ENCODE data around the gene ABI1.

DNA sequence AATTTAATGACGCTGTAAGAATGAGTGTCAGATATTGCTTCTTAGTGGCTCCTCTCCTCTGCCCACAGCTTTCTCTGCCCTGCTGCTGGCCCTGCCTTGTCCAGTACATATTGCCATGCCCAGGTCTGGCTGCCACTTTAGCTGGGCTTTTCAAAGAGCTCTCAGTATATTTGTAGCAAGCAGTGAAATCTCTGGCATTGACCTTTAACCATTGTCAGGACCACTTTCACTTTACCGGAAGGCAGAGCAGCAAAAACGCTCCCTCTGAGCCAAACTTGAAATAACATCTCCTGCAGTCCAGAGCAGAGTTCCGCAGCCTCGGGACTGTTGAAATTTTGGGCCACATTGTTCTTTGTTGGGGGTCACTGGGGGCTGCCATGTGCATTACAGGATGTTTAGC lies 149.4 kb downstream of the ABI1 start:
- TF ChIP-seq, protein P1, sequence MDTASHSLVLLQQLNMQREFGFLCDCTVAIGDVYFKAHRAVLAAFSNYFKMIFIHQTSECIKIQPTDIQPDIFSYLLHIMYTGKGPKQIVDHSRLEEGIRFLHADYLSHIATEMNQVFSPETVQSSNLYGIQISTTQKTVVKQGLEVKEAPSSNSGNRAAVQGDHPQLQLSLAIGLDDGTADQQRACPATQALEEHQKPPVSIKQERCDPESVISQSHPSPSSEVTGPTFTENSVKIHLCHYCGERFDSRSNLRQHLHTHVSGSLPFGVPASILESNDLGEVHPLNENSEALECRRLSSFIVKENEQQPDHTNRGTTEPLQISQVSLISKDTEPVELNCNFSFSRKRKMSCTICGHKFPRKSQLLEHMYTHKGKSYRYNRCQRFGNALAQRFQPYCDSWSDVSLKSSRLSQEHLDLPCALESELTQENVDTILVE (CRISPR knock-in tag; IDR thresholded peaks at IDR 0.05): no peak
- TF ChIP-seq, protein P2, sequence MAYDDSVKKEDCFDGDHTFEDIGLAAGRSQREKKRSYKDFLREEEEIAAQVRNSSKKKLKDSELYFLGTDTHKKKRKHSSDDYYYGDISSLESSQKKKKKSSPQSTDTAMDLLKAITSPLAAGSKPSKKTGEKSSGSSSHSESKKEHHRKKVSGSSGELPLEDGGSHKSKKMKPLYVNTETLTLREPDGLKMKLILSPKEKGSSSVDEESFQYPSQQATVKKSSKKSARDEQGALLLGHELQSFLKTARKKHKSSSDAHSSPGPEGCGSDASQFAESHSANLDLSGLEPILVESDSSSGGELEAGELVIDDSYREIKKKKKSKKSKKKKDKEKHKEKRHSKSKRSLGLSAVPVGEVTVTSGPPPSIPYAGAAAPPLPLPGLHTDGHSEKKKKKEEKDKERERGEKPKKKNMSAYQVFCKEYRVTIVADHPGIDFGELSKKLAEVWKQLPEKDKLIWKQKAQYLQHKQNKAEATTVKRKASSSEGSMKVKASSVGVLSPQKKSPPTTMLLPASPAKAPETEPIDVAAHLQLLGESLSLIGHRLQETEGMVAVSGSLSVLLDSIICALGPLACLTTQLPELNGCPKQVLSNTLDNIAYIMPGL (CRISPR knock-in tag; IDR thresholded peaks at IDR 0.05; ENCODE audit: borderline replicate concordance in 1 of 2, low read depth in 1 of 2): no peak
- TF ChIP-seq ZNF7 (CRISPR knock-in tag; IDR thresholded peaks at IDR 0.05): no peak
- no peak for TF ChIP-seq ZKSCAN5 (CRISPR knock-in tag; IDR thresholded peaks at IDR 0.05)
- TF ChIP-seq IKZF1 (IDR thresholded peaks at IDR 0.05): no peak
- no peak for TF ChIP-seq CEBPB (IDR thresholded peaks at IDR 0.05; ENCODE audit: borderline replicate concordance, low read depth, low read length)
- no peak for TF ChIP-seq REPIN1 (CRISPR knock-in tag; IDR thresholded peaks at IDR 0.05; ENCODE audit: borderline replicate concordance, low read depth)
- TF ChIP-seq, protein P3, sequence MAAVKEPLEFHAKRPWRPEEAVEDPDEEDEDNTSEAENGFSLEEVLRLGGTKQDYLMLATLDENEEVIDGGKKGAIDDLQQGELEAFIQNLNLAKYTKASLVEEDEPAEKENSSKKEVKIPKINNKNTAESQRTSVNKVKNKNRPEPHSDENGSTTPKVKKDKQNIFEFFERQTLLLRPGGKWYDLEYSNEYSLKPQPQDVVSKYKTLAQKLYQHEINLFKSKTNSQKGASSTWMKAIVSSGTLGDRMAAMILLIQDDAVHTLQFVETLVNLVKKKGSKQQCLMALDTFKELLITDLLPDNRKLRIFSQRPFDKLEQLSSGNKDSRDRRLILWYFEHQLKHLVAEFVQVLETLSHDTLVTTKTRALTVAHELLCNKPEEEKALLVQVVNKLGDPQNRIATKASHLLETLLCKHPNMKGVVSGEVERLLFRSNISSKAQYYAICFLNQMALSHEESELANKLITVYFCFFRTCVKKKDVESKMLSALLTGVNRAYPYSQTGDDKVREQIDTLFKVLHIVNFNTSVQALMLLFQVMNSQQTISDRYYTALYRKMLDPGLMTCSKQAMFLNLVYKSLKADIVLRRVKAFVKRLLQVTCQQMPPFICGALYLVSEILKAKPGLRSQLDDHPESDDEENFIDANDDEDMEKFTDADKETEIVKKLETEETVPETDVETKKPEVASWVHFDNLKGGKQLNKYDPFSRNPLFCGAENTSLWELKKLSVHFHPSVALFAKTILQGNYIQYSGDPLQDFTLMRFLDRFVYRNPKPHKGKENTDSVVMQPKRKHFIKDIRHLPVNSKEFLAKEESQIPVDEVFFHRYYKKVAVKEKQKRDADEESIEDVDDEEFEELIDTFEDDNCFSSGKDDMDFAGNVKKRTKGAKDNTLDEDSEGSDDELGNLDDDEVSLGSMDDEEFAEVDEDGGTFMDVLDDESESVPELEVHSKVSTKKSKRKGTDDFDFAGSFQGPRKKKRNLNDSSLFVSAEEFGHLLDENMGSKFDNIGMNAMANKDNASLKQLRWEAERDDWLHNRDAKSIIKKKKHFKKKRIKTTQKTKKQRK (IDR thresholded peaks at IDR 0.05; ENCODE audit: low read length): no peak
- TF ChIP-seq, protein P4, sequence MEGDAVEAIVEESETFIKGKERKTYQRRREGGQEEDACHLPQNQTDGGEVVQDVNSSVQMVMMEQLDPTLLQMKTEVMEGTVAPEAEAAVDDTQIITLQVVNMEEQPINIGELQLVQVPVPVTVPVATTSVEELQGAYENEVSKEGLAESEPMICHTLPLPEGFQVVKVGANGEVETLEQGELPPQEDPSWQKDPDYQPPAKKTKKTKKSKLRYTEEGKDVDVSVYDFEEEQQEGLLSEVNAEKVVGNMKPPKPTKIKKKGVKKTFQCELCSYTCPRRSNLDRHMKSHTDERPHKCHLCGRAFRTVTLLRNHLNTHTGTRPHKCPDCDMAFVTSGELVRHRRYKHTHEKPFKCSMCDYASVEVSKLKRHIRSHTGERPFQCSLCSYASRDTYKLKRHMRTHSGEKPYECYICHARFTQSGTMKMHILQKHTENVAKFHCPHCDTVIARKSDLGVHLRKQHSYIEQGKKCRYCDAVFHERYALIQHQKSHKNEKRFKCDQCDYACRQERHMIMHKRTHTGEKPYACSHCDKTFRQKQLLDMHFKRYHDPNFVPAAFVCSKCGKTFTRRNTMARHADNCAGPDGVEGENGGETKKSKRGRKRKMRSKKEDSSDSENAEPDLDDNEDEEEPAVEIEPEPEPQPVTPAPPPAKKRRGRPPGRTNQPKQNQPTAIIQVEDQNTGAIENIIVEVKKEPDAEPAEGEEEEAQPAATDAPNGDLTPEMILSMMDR (CRISPR knock-in tag; IDR thresholded peaks at IDR 0.05): no peak
- no peak for TF ChIP-seq SUZ12 (IDR thresholded peaks at IDR 0.05; ENCODE audit: low read depth, low read length)
- no peak for TF ChIP-seq RAD21 (CRISPR knock-in tag; IDR thresholded peaks at IDR 0.05)
- TF ChIP-seq, protein P5, sequence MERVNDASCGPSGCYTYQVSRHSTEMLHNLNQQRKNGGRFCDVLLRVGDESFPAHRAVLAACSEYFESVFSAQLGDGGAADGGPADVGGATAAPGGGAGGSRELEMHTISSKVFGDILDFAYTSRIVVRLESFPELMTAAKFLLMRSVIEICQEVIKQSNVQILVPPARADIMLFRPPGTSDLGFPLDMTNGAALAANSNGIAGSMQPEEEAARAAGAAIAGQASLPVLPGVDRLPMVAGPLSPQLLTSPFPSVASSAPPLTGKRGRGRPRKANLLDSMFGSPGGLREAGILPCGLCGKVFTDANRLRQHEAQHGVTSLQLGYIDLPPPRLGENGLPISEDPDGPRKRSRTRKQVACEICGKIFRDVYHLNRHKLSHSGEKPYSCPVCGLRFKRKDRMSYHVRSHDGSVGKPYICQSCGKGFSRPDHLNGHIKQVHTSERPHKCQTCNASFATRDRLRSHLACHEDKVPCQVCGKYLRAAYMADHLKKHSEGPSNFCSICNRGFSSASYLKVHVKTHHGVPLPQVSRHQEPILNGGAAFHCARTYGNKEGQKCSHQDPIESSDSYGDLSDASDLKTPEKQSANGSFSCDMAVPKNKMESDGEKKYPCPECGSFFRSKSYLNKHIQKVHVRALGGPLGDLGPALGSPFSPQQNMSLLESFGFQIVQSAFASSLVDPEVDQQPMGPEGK (CRISPR knock-in tag; IDR thresholded peaks at IDR 0.05): no peak
